ENCODE data around the gene PROM1. TPM values are rescaled to one million over a fixed set of nuclear protein-coding genes. Genes with fewer than 3 reads are reported as not detected.

The PROM1 gene
- total RNA-seq, 1 donor from 2014 or later, result 7.2 TPM

GRCh38 chr4:16114546-16114945 is 30.7 kb upstream of the PROM1 start:
- no peak for TF ChIP-seq CTCF (IDR thresholded peaks at IDR 0.05)
- no peak overlapping the region for H3K27ac ChIP-seq
- H3K4me3 ChIP-seq, result no peak overlapping the region
- no peaks in the 10 kb centered on the region for H3K9me3 ChIP-seq
- intact Hi-C loops (cut with DNase I), result no loop called here
- H3K27me3 ChIP-seq, result no peaks in the 10 kb centered on the region
- H3K36me3 ChIP-seq, result no peaks in the 10 kb centered on the region
- DNase-seq (ENCODE audit: low spot score in 2 of 2), result no peak
- peaks cover 0 to 6% of the 10 kb centered on the region in 2 donors for H3K4me1 ChIP-seq

GRCh38 chr4:16113741-16114140 is 29.9 kb upstream of the PROM1 start:
- no peak for TF ChIP-seq CTCF (IDR thresholded peaks at IDR 0.05)
- no peaks in the 10 kb centered on the region for H3K36me3 ChIP-seq
- peaks cover 0 to 6% of the 10 kb centered on the region in 2 donors for H3K4me1 ChIP-seq
- H3K27ac ChIP-seq, result no peak overlapping the region
- H3K27me3 ChIP-seq, result no peaks in the 10 kb centered on the region
- no peak for DNase-seq (ENCODE audit: low spot score in 2 of 2)
- H3K9me3 ChIP-seq, result no peaks in the 10 kb centered on the region
- H3K4me3 ChIP-seq, result no peak overlapping the region
- intact Hi-C loops (cut with DNase I), result no loop called here

GRCh38 chr4:16111533-16111932 is 27.7 kb upstream of the PROM1 start:
- intact Hi-C loops (cut with DNase I), result no loop called here
- no peak overlapping the region for H3K27ac ChIP-seq
- no peak overlapping the region for H3K4me3 ChIP-seq
- no peak for DNase-seq (ENCODE audit: low spot score in 2 of 2)
- no peaks in the 10 kb centered on the region for H3K27me3 ChIP-seq
- no peaks in the 10 kb centered on the region for H3K4me1 ChIP-seq
- H3K9me3 ChIP-seq, result no peaks in the 10 kb centered on the region
- no peaks in the 10 kb centered on the region for H3K36me3 ChIP-seq
- TF ChIP-seq CTCF (IDR thresholded peaks at IDR 0.05), result no peak

- Histone ChIP-seq H3K27ac (no peak overlapping the region), H3K4me1 (no peaks in the 10 kb centered on the region), H3K9me3 (no peaks in the 10 kb centered on the region), H3K36me3 (no peaks in the 10 kb centered on the region), H3K4me3 (no peak overlapping the region), H3K27me3 (no peaks in the 10 kb centered on the region)
- TF ChIP-seq CTCF (IDR thresholded peaks at IDR 0.05), result no peak
- intact Hi-C loops (cut with DNase I), result no loop called here
- no peak for DNase-seq (ENCODE audit: low spot score in 2 of 2)
These were observed 27.0 kb upstream of the PROM1 start for GRCh38 chr4:16110661-16111290.

GRCh38 chr4:16110199-16110598 is 26.4 kb upstream of the PROM1 start:
- Histone ChIP-seq H3K27ac (no peak overlapping the region), H3K4me3 (no peak overlapping the region), H3K36me3 (no peaks in the 10 kb centered on the region), H3K4me1 (no peaks in the 10 kb centered on the region), H3K27me3 (no peaks in the 10 kb centered on the region), H3K9me3 (no peaks in the 10 kb centered on the region)
- DNase-seq (ENCODE audit: low spot score in 2 of 2), result no peak
- intact Hi-C loops (cut with DNase I), result no loop called here
- TF ChIP-seq CTCF (IDR thresholded peaks at IDR 0.05), result no peak

- no peak for DNase-seq (ENCODE audit: low spot score in 2 of 2)
- H3K9me3 ChIP-seq, result no peaks in the 10 kb centered on the region
- H3K36me3 ChIP-seq, result no peaks in the 10 kb centered on the region
- no peak overlapping the region for H3K4me3 ChIP-seq
- no peaks in the 10 kb centered on the region for H3K27me3 ChIP-seq
- H3K4me1 ChIP-seq, result peaks cover 0 to 2% of the 10 kb centered on the region in 2 donors
- TF ChIP-seq CTCF (IDR thresholded peaks at IDR 0.05), result no peak
- H3K27ac ChIP-seq, result no peak overlapping the region
- intact Hi-C loops (cut with DNase I), result no loop called here
These were observed 25.4 kb upstream of the PROM1 start for GRCh38 chr4:16109256-16109655.

All from ascending aorta (tissue), 2 donors.